SH-SY5Y (cell line): Measurements from ENCODE around the gene PTPRM.

Source experiments
- GATA2 ChIP-seq: IDR thresholded peaks from 2 replicates; pipeline ENCODE4 v1.6.1; 2011; ENCODE audit warnings: mild to moderate bottlenecking, low read depth, low read length
- GATA3 ChIP-seq: IDR thresholded peaks from 2 replicates; pipeline ENCODE4 v1.6.1; 2011; ENCODE audit warnings: low read depth, mild to moderate bottlenecking, low read length, moderate library complexity

GRCh38 chr18:7576077-7576476, 9.0 kb downstream of the PTPRM start:
- no peak for TF ChIP-seq GATA2
- TF ChIP-seq GATA3 = no peak
